LNCAP (cell line): ENCODE results near the gene NDUFAF8.

Experiments
- TF ChIP-seq, protein P1 (sequence below): fragments of 450-650 bp; IDR thresholded peaks from 2 replicates; pipeline ENCODE4 v1.5.1; 2017; ENCODE audit warnings: mild to moderate bottlenecking

Gene NDUFAF8

DNA sequence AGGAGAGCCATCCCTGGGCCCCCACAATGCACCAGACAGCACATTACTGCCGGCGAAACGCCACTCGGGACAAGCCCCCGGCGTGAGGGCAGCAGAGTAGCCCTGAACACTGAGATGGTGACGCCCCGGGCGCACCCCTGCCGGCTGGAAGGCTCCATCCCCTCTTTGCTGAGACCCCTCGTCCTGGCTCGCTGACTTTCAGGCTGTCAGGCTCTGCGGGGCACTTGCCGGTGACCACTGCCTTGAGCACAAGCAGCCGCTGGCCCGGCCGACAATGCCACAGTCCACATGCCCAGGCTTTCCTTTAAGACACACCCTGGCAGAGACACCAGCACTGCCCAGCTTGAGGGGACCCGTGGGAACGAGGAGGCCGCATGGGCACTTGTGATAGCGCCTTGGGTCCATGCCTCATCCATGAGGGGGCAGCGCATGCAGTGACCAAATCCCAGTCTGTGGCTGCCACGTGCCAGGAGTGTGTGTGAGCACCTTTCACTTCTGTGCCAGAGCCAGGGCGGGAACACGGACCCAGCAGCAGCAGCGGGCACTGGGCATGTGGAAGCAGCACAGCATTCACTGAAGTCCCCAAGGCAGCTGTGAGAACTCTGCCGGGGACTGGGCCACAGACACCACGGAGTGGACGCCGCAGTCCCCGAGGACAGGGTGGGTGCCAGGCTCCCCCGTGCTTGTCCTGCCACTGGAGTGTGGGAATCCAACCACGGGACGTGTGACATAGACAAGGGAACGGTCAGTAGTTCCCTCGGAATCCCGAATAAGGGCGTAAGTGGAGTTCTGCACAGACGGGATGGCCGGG, 24.5 kb downstream of the NDUFAF8 start:
- TF ChIP-seq, protein P1, sequence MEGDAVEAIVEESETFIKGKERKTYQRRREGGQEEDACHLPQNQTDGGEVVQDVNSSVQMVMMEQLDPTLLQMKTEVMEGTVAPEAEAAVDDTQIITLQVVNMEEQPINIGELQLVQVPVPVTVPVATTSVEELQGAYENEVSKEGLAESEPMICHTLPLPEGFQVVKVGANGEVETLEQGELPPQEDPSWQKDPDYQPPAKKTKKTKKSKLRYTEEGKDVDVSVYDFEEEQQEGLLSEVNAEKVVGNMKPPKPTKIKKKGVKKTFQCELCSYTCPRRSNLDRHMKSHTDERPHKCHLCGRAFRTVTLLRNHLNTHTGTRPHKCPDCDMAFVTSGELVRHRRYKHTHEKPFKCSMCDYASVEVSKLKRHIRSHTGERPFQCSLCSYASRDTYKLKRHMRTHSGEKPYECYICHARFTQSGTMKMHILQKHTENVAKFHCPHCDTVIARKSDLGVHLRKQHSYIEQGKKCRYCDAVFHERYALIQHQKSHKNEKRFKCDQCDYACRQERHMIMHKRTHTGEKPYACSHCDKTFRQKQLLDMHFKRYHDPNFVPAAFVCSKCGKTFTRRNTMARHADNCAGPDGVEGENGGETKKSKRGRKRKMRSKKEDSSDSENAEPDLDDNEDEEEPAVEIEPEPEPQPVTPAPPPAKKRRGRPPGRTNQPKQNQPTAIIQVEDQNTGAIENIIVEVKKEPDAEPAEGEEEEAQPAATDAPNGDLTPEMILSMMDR: no peak

DNA sequence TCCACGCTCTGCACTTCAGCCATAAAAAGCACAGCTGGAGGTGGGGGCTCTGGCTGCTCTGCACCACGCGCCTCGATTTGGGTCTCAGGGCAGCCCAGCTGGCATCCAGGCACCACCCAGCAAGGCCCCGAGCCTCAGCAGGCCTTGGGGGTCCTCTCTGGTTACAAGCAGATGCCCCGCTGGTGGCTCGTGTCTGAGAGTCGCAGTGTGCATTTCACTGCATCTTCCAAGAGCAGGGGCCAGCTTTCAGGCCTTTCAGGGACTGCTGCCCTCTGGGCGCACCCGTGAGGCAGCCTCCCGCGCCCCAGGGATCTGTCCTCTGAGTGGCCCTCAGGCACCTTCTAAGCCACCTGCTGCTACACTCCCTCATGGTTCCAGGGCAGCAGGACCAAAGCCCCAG, 25.5 kb downstream of the NDUFAF8 start:
- TF ChIP-seq, protein P1: no peak

DNA sequence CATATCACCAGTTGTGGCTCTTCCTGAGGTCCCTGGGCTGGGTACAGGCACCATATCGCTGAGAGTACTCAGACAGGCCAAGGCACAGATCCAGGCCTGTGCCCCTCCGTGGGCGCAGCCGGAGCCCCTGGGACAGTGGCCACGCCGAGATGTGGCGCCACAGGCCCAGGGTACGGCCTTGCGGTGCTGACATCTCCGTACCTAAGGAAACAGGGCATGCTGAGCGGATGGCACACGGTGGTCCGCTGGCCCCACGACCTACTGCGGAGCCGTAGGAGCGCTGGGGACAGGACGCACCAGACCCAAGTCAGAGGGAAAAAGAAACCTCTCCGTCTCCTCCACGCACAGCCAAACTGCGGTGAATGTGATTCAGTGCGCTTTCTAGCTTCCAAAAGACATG, 26.5 kb downstream of the NDUFAF8 start:
- TF ChIP-seq, protein P1: no peak

DNA sequence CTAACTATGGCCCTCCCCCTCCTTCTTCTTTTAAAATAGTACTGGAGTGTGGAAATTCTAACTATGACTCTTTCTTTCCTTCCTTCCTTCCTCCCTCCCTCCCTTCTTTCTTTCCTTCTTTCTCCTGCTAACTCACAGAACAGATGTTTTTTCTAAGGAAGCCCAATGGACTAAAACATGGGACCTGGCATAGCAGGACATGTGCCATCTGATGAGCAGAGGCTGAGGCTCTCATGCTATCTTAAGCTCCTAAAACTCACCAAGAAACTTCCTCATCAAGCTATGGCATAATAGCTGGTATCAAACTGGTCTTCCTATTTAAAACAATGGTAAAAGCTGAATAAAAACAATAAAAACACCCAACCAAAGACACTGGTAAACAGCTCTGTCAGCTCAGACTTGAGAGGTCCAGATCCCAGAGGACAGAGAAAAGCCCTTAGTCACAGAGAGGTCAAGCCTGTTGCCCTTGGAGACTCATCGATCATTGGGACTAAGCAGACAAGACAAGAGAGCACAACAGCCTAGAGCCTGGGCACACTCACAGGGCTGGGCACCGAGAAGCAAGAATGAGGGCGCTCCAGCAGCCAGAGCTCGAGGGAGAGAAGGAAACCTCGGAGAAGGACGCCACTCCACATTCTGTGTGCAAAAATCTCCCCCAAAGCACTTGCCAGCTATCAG, 28.4 kb downstream of the NDUFAF8 start:
- TF ChIP-seq, protein P1: no peak

DNA sequence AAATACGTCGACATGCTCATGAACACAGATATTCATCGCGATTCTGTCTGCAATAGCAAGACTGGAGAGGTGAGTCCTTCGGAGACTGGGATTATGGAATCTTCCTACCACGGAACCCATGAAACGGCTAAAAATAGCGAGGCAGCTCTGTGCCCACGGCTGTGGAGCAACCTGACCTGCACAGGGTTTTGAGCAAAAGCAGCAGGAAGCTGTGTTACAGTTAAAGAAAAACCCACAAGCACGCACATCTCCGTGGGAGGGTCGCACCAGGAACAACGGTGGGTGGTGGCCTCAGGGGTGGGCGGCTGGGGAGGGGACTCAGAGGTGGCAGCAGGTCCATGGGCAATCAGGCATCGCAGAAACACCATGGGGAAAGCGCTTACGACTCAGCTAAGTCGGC, 31.2 kb downstream of the NDUFAF8 start:
- TF ChIP-seq, protein P1: no peak

DNA sequence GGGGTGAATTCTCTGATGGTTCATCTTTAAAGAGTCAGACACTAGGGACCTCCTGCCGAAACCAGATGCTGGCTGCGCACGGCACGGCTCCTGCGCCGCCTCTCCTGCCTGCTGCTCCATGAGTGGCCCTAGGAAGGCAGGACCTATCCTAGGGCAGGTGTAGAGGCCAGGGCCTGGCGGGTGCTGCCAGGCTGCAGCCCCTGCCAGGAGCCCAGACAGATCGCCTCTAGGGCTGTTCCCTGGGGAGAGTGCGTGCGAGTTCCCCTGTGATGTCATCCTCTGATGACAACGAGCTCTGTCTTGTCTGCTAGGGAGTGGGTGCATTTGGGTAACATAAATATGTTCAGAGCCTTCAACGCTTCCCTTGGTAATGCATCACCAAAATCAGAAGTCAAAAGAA, 32.1 kb downstream of the NDUFAF8 start:
- TF ChIP-seq, protein P1: no peak

DNA sequence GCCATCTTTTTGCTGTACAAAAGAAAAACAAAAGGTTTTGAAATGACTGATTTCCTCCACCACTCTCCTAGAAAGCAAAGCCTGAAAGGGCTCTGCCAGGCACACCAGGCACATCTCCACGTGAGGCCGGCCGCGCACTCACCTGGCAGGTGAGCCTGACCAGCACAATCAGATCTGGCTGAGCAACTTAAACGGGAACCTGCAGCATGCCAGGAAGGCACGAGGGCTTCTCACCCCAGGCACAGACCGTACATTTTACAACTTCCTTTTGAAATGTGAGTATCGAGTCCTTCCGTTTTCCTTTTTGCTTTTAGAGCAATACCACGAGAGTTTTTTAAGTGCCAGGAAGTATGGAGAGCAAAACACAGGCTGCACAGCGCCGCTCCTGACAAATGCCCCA, 33.5 kb downstream of the NDUFAF8 start:
- TF ChIP-seq, protein P1: no peak
